HepG2 (cell line): ENCODE results near the gene KCNJ14. TPM values are rescaled to one million over a fixed set of nuclear protein-coding genes. Genes with fewer than 3 reads are reported as not detected.
A peak's percentile ranks its signal among the peaks of the same experiment; 100 is the strongest.

Source experiments
- ATAC-seq: fragments of 200-7000 bp; cut with Tn5 transposase; 3 replicates; pipeline ENCODE4 v1.9.1; 2020; ENCODE audit warnings: mild to moderate bottlenecking, moderate library complexity
- BruUV-seq: library from RNA; stranded (reverse); fragments of 400-500 nt; replicated peaks from 2 replicates; lab custom pipeline; 2021; lab: Mats Ljungman, UMichigan
- CTCF ChIA-PET: fragments of 300-600 bp; formaldehyde crosslinking; extraction: SDS; loops from one replicate; lab custom pipeline; 2021; ENCODE audit warnings: low total read pairs, inconsistent platforms, low intra/inter-chr PET ratio; lab: Yijun Ruan, JAX
- POLR2A ChIA-PET: fragments of 350-600 bp; sonication (Branson Sonifier 250); formaldehyde crosslinking; loops from one replicate; lab custom pipeline; 2020; ENCODE audit warnings: antibody characterized with exemption, inconsistent platforms; lab: Yijun Ruan, JAX
- DNase-seq: peaks from one replicate; pipeline ENCODE4 v3.0.0-alpha.2; 2015; ENCODE audit warnings: low spot score
- FAIRE-seq: peaks from 3 replicates; lab custom pipeline; 2011; peaks lifted over from hg19 to GRCh38; lab: Jason Lieb, UNC
- H2AFZ ChIP-seq: one replicate; pipeline ENCODE4 v1.6.1; 2011; ENCODE audit warnings: low read length, inconsistent platforms
- H3K27ac ChIP-seq: fragments of 300-600 bp; 3 replicates; pipeline ENCODE4 v1.8.0; 2011; ENCODE audit warnings: mixed run types, mild to moderate bottlenecking, mixed read lengths, low read length, inconsistent platforms; ENCODE audit not compliant: insufficient read depth; ENCODE audit errors: extremely low read length
- H3K27me3 ChIP-seq, 2 experiments: fragments of 200-600 bp in 1 of 2; 2 replicates in 1 of 2; 3 replicates in 1 of 2; pipeline versions ENCODE4 v1.6.0 to v1.8.0; 2011; ENCODE audit warnings: low read length in 2 of 2, mild to moderate bottlenecking in 2 of 2, moderate library complexity in 2 of 2, inconsistent platforms in 1 of 2; ENCODE audit not compliant: insufficient read depth in 2 of 2, control insufficient read depth in 1 of 2
- H3K36me3 ChIP-seq, 2 experiments: fragments of 200-600 bp in 1 of 2; replicated peaks in 1 of 2; 2 replicates in 1 of 2; 3 replicates in 1 of 2; pipeline versions ENCODE4 v1.5.1 to v1.8.0; 2011; ENCODE audit warnings: low read length in 2 of 2, inconsistent platforms in 1 of 2; ENCODE audit not compliant: insufficient read depth in 2 of 2, control insufficient read depth in 1 of 2
- H3K4me1 ChIP-seq: 2 replicates; pipeline ENCODE4 v1.5.1; 2012; ENCODE audit warnings: low read length, inconsistent platforms; ENCODE audit not compliant: insufficient read depth
- H3K4me2 ChIP-seq: 2 replicates; pipeline ENCODE4 v1.6.0; 2011; ENCODE audit warnings: low read depth, low read length, inconsistent platforms
- H3K4me3 ChIP-seq, 3 experiments: fragments of 200-600 bp in 1 of 3; sonication (generic), shearing (Covaris generic) in 1 of 3; replicated peaks in 1 of 3; 2 replicates each; pipeline ENCODE4 v1.5.1; 2011 to 2016; ENCODE audit warnings: low read length in 3 of 3, inconsistent platforms in 2 of 3, low read depth in 2 of 3, mild to moderate bottlenecking in 2 of 3, control low read depth in 1 of 3, mixed read lengths in 1 of 3; ENCODE audit not compliant: insufficient read depth in 1 of 3
- H3K79me2 ChIP-seq: one replicate; pipeline ENCODE4 v1.6.1; 2011; ENCODE audit warnings: low read length, inconsistent platforms; ENCODE audit not compliant: insufficient read depth
- H3K9ac ChIP-seq: 2 replicates; pipeline ENCODE4 v1.6.0; 2011; ENCODE audit warnings: mild to moderate bottlenecking, low read depth, low read length, inconsistent platforms; ENCODE audit not compliant: insufficient read depth
- H3K9me3 ChIP-seq: 2 replicates; pipeline ENCODE4 v1.5.1; 2012; ENCODE audit warnings: mild to moderate bottlenecking, low read length
- H4K20me1 ChIP-seq: 2 replicates; pipeline ENCODE4 v1.6.0; 2011; ENCODE audit warnings: inconsistent platforms, mild to moderate bottlenecking, low read length, moderate library complexity; ENCODE audit not compliant: insufficient read depth
- CEBPZ ChIP-seq: IDR thresholded peaks from 2 replicates; pipeline ENCODE4 v1.6.1; 2012; ENCODE audit warnings: low read length, improper control_type of control experiment
- NAIF1 ChIP-seq: sonication (generic); formaldehyde crosslinking; IDR thresholded peaks from 2 replicates; pipeline ENCODE4 v1.5.0; 2020; ENCODE audit warnings: mild to moderate bottlenecking, missing genetic modification reagents, borderline replicate concordance
- POLR2A ChIP-seq, 2 experiments: IDR thresholded peaks; 2 replicates each; pipeline ENCODE4 v1.6.1; 2011; ENCODE audit warnings: low read depth in 2 of 2, low read length in 2 of 2, mild to moderate bottlenecking in 1 of 2, moderate library complexity in 1 of 2; ENCODE audit not compliant: insufficient read depth in 1 of 2
- RBFOX2 ChIP-seq: fragments of 200-400 bp; formaldehyde crosslinking; IDR thresholded peaks from 2 replicates; pipeline ENCODE4 v1.6.1; 2017; ENCODE audit warnings: low read depth, mild to moderate bottlenecking, low read length
- RCOR2 ChIP-seq: IDR thresholded peaks from 2 replicates; pipeline ENCODE4 v1.6.1; 2016; ENCODE audit warnings: missing biosample characterization, missing genetic modification reagents
- SP140L ChIP-seq: sonication (generic); formaldehyde crosslinking; IDR thresholded peaks from 2 replicates; pipeline ENCODE4 v1.4.0; 2020; ENCODE audit warnings: missing genetic modification reagents, borderline replicate concordance
- SRY ChIP-seq: sonication (generic); formaldehyde crosslinking; IDR thresholded peaks from 2 replicates; pipeline ENCODE4 v1.8.0; 2022; ENCODE audit warnings: mild to moderate bottlenecking, missing genetic modification reagents
- ZBTB38 ChIP-seq: sonication (generic); formaldehyde crosslinking; IDR thresholded peaks from 2 replicates; pipeline ENCODE4 v1.5.1; 2020; ENCODE audit warnings: mild to moderate bottlenecking, missing genetic modification reagents
- ZMYM4 ChIP-seq: sonication (generic); formaldehyde crosslinking; IDR thresholded peaks from 2 replicates; pipeline ENCODE4 v1.8.1; 2023; ENCODE audit warnings: mild to moderate bottlenecking, missing genetic modification reagents
- ZNF143 ChIP-seq: sonication (generic); formaldehyde crosslinking; IDR thresholded peaks from 2 replicates; pipeline ENCODE4 v1.4.0; 2020; ENCODE audit warnings: missing genetic modification reagents
- ZNF503 ChIP-seq: sonication (generic); formaldehyde crosslinking; IDR thresholded peaks from 2 replicates; pipeline ENCODE4 v1.4.0; 2020; ENCODE audit warnings: missing genetic modification reagents
- ZNF550 ChIP-seq: sonication (generic); formaldehyde crosslinking; IDR thresholded peaks from 2 replicates; pipeline ENCODE4 v1.4.0; 2020; ENCODE audit warnings: mild to moderate bottlenecking, missing genetic modification reagents, borderline replicate concordance
- ZNF747 ChIP-seq: sonication (generic); formaldehyde crosslinking; IDR thresholded peaks from 2 replicates; pipeline ENCODE4 v1.8.1; 2023; ENCODE audit warnings: missing genetic modification reagents, mild to moderate bottlenecking, borderline replicate concordance
- WGBS: methylation state at CpG from one replicate; pipeline ENCODE4 v1.1.6; 2017; ENCODE audit warnings: low lambda C conversion rate; 5-methylcytosine and 5-hydroxymethylcytosine counted together
- in situ Hi-C: cut with HindIII; loops from 2 replicates; pipeline ENCODE4 v1.10.0; 2017; ENCODE audit warnings: low pct_unique_long_range_greater_than_20kb; ENCODE audit not compliant: extremely low pct_ligation_motif_present
- intact Hi-C: fragments of 100-400 bp; cut with micrococcal nuclease; formaldehyde crosslinking; loops from one replicate; pipeline ENCODE4 v1.10.0; 2022; ENCODE audit not compliant: unreplicated experiment
- polyA plus RNA-seq, 8 experiments: library from polyadenylated mRNA; depleted of rRNA in 3 of 8; stranded (reverse) in 7 of 8; unstranded in 1 of 8; fragments of >200 nt; fragmentation: Illumina TruSeq in 4 of 8; extraction: Trizol in 4 of 8; gene quantifications; 2 replicates each; pipeline versions ENCODE4 v1.2.1 to v1.2.3, GENCODE V29; 2011 to 2016; ENCODE audit warnings: low read depth in 4 of 8, missing spikeins in 1 of 8, mixed read lengths in 1 of 8; ENCODE audit not compliant: insufficient read depth in 1 of 8
- total RNA-seq, 5 experiments: library from RNA; depleted of rRNA; stranded (reverse); fragments of >200 nt; fragmentation: Illumina TruSeq; extraction: Trizol; gene quantifications; 2 replicates each; pipeline ENCODE4 v1.2.3, GENCODE V29; 2016; ENCODE audit warnings: low read depth in 1 of 5

KCNJ14 gene
- total and polyA plus RNA-seq, 2 of the 13 experiments (the other 11 are each of a cell fraction or from before 2014, with no cell fraction given), result 0.20 to 0.51 TPM

- POLR2A ChIA-PET, result interaction anchor here (0.7 kb wide), 1 partner anchor 17 kb away, joined by 3 read pairs; no protein-coding TSS in a partner anchor
- Histone ChIP-seq H3K4me3 (no peak overlapping the region), H3K27ac (no peak overlapping the region), H3K36me3 (0 out of 5 replicates have a peak, but pooled peaks cover 0 to 4% of the 10 kb centered on the region in 2 experiments), H3K9me3 (no peaks in the 10 kb centered on the region), H3K4me2 (no peak overlapping the region), H4K20me1 (no peaks in the 10 kb centered on the region), H3K9ac (no peak overlapping the region), H3K4me1 (no peaks in the 10 kb centered on the region), H2AFZ (no peak overlapping the region), H3K79me2 (no peaks in the 10 kb centered on the region), H3K27me3 (no peaks in the 10 kb centered on the region)
- BruUV-seq, result no TSS peak
- DNase-seq (no peak), FAIRE-seq (no peak), ATAC-seq (no peak)
- WGBS, result 96% methylated on average over 36 of the region's 36 CpGs
- in situ Hi-C loops, result no loop called here
- intact Hi-C loops, result no loop called here
- no peak for TF ChIP-seq RCOR2 (CRISPR knock-in tag)
- 0 out of 4 replicates have a peak, but pooled peaks of 1 of the 2 experiments have one; percentile 28 for TF ChIP-seq POLR2A (IDR thresholded peaks at IDR 0.05; ENCODE audit: insufficient read depth in 1 of 2, low read depth in 2 of 2, low read length in 2 of 2)
- TF ChIP-seq RBFOX2, result peak; percentile 35; the same call in 1 of the 2 replicates
- CTCF ChIA-PET, result no interaction called here
Observed at GRCh38 chr19:48461651-48461981, 6.2 kb downstream of the KCNJ14 start.

GRCh38 chr19:48461982-48462655 is 6.7 kb downstream of the KCNJ14 start:
- no TSS peak for BruUV-seq
- Histone ChIP-seq H3K9me3 (no peaks in the 10 kb centered on the region), H3K4me2 (no peak overlapping the region), H3K27me3 (no peaks in the 10 kb centered on the region; a peak in 1 of 5 replicates), H3K4me3 (no peak overlapping the region), H3K27ac (no peak overlapping the region), H2AFZ (no peak overlapping the region), H3K36me3 (0 out of 5 replicates have a peak, but pooled peaks cover 0 to under 1% of the 10 kb centered on the region in 2 experiments), H3K4me1 (no peaks in the 10 kb centered on the region), H3K9ac (no peak overlapping the region), H3K79me2 (no peaks in the 10 kb centered on the region), H4K20me1 (no peaks in the 10 kb centered on the region)
- no peak for FAIRE-seq
- ChIA-PET CTCF (no interaction called here), POLR2A (interaction anchor here (0.7 kb wide), 1 partner anchor 17 kb away, joined by 3 read pairs; no protein-coding TSS in a partner anchor)
- DNase-seq, result no peak
- in situ Hi-C loops, result no loop called here
- intact Hi-C loops, result no loop called here
- ATAC-seq, result no peak; the same call in 2 of the 3 replicates
- 98% methylated on average over 59 of the region's 62 CpGs for WGBS
- peak; percentile 46; the same call in 1 of the 2 replicates for TF ChIP-seq ZBTB38 (CRISPR knock-in tag)
- TF ChIP-seq ZNF747 (CRISPR knock-in tag), result no peak
- no peak for TF ChIP-seq NAIF1 (CRISPR knock-in tag)
- no peak for TF ChIP-seq CEBPZ
- TF ChIP-seq ZMYM4 (CRISPR knock-in tag), result no peak
- peak; percentile 82 for TF ChIP-seq ZNF143 (CRISPR knock-in tag)
- no peak for TF ChIP-seq ZNF550 (CRISPR knock-in tag)
- no peak for TF ChIP-seq SRY (CRISPR knock-in tag)
- TF ChIP-seq SP140L, result no peak
- no peak for TF ChIP-seq ZNF503 (CRISPR knock-in tag)
